Measurements from ENCODE around the gene BCAR3.
"Not testable (repeated sequence)": the region's sequence is repeated elsewhere in the genome, so short reads cannot be mapped to it uniquely, and the experiment has no call there.

BCAR3 gene

DNA sequence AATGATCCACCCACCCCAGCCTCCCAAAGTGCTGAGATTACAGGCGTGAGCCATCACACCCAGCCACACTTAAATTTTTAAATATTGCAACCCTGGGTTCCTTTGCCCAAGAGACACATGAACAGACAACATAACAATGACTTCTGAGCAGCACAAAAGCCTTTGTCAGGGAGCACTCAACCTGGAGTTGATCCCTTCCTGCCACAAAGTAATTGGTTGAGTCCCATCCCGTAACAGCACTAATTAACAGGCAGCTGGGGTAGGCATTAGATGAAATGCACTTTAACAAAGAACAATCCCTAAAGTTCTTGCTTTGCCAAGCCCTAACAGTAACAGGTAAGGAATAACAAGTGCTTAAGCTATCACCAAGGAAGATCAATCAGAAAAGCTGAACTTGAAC lies 5.9 kb upstream of the BCAR3 start:
- no peak for DNase-seq

GRCh38 chr1:93686504-93687250 lies 5.0 kb upstream of the BCAR3 start:
- no peak for DNase-seq

DNA sequence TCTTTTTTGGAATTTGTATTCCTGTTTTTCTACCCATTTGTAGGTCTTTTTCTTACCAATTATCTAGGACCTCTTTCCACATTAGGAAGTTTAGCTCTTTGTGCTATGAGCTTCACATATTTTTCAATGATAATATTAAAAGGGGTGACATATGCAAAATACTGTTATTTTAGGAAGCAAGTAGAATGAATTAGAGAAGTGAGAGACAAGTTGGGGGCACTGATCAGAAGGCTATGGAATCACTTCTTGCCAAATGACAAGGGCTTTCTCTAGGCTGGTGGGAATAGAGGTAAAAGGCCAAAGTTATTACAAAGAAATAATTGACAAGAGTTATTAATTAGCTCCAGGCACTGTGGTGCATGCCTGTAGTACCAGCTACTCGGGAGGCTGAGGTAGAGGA lies 4.3 kb upstream of the BCAR3 start:
- DNase-seq, result no peak

DNA sequence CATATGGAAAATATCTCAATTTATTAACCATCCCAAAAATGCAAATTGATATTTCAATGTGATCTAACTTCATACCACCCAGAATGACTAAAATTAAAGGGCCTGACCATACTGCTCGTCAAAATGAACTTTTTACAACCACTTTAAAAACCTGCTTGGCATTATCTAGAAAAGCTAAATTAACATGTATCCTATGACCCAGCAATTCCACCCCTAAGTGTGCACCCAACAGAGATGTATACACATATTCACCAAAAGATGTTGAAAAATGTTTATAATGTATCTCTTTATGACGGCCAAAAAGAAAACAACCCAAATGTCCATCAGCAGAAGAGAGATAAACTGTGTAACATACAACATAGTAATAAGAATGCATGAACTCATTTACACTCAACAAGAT lies 1.6 kb upstream of the BCAR3 start:
- no peak for DNase-seq

DNA sequence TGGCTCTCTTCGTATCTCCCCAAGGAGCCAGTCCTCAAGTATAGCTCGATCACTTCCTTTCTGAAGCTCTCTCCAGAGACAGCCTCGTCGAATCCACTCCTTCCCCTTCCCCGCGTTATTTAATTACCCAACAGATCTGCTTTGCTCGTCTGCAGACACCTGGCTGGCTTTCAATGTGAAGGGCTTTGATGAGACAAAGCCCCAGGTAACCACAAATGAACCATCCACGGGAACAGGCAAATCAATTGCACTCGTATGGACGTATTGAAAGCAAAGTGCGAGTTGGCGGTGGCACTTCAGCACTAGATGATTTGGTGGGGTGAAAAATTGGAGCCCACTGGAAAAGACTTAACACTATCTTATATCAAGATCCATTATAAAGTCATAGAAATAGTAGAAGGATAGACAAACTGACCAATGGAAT lies 364 bp upstream of the BCAR3 start:
- no peak for DNase-seq

- peak; percentile 63 for DNase-seq
Measured at GRCh38 chr1:93680420-93681100, 1.1 kb downstream of the BCAR3 start.

- no peak for DNase-seq
Measured at GRCh38 chr1:93680076-93680419, 1.6 kb downstream of the BCAR3 start.

DNA sequence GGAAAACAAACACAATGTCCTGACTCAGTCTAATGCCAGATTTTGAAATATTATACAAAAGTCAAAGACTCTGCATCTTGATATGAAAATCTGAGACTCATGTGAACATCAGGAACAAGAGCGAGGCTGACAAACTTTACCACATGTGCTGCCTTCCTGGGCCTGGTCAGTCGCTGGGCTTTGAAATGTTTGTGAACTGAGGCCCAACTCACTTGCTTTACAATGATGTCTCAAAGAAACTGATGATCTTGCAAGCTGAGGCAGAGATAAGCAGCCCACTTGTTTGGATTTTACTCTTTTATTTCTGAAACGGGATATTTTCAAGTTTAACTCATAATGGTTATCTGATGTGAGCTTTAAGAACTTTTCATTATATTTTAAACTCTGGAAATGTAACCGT lies 2.1 kb downstream of the BCAR3 start:
- no peak for DNase-seq

DNA sequence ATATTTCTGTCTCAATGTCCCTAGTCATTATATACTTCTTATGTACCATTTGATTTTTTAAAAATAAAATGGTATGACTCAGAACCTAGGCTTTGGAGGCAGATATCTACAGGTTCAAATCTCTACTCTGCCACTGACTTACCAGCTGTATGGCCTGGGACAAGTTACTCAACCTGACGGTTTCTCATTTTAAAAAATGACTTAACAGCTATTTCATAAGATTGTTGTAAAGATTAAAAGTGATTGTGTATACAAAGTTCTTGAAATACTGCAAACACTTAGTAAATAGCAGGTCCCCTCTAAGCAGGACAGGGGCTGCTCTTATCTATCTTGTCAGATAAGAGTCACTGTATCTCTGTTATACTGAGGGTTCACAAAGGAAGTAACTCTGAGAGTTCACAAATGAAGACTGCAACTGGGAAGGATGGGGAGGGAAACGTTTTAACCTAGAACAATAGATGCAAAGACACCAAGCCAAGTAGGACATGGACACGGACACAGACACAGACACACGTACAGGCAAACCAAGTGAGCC lies 2.6 kb downstream of the BCAR3 start:
- no peak for DNase-seq

- DNase-seq, result no peak
Measured at GRCh38 chr1:93678491-93678890, 3.1 kb downstream of the BCAR3 start.

GRCh38 chr1:93677729-93678128 lies 3.9 kb downstream of the BCAR3 start:
- no peak for DNase-seq

DNA sequence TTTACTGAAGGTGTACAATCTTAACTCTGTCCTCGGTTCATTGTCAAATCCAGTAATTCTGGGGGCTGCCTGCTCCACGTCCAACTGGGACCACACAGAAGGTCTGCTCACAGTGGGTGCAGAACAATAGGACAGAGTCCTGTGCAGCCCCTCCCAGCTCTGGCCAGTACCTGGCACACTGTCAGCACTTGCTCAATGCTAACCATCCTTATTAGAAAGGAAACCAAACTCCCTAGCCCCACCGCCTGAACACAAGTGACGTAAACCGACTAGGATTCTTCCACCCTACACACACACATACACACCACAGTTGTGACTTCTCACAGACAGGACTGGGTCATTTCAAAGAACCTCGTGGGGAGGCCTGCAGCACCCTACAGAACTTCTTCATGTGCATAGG lies 5.2 kb downstream of the BCAR3 start:
- no peak for DNase-seq

DNA sequence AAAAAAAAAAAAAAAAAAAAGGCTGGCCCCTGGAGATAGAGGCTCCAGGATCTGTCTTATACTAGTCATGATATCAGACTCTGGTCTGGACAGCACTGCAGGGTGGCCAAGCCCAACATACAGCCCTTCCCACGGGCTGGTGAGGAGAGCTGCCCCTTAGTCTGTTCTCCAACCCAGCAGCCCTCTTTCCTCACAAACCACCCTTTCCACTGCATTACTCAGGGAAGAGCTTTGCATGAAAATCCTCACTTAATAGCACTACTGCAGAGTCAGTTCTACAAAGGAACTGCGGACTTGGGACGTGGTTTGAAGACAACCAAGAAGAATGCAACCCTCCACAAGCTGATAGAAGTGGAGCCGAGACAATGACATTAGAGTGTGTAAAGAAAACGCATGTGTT lies 5.7 kb downstream of the BCAR3 start:
- DNase-seq, result no peak

DNA sequence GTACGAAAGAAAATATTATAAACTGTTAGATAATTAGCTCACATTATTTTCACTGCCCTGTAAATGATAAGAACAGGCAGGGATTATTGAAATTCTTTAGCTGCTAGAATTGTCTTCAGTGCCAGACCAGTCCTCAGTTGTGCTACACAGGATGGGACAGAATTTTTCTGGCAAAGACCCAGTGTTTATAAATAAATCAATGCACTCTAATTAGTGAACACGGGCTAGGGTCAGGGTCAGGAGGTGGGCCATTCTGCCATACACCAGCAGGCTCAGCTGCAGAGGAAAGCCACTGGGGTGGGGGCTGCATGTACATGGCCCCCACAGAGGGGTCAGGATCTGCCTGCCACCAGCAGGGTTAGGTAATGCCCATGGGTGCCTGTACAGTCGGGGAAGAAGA lies 6.4 kb downstream of the BCAR3 start:
- no peak for DNase-seq

- not testable (repeated sequence) for DNase-seq
Measured at GRCh38 chr1:93674071-93674470, 7.6 kb downstream of the BCAR3 start.

DNA sequence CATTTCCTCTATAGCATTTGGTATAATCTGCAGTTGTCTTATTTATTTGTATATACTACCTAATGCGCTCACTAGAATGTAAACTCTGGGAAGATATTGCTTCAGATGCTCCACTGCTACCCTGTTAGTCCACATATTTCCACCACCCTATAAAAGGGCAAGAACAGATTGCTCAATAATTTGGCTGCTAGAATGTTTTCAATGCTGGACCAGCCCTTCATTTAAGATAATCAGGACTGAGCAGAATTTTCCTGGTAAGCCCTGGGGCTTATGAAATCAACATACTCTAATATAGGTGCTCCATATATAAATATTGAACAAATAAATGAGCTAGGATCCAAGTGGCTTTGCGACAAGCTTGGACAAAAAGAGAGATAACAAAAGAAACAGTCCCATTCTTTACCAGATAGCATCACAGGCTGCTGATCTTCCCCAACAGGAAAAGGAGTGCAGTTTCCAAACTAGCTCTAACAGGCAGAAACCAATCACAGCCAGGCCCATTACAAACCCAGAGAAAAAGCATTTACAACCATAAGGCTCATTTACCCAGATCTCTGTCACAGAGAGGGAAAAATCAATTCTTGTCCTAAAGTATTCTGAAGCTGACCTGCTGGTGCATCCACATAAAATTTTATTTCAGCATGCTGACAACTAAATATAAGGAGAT lies 8.3 kb downstream of the BCAR3 start:
- DNase-seq, result no peak

- DNase-seq, result no peak
Measured at GRCh38 chr1:93672477-93673162, 9.0 kb downstream of the BCAR3 start.

DNA sequence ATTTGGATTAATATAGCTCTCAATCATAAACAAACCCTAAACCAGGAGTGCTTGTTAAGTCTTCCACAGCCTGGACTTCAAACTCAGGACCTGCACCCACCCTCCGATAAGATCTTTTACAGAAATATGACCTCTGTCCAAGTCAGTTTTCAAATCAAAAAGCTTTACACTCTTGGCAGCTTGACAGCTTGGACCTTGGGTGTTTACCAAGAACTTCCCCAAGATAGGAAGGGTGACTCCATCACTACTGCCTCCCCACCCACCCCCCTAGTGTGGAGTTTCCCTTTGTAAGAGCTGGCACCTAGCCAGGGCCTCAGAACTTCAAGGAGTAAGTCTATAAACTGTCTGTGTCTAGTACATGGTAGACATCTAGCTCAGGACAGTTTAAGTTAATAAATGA lies 9.6 kb downstream of the BCAR3 start:
- peak; percentile 36 for DNase-seq

- no peak for DNase-seq
Measured at GRCh38 chr1:93671099-93671621, 10.5 kb downstream of the BCAR3 start.

- DNase-seq, result no peak
Measured at GRCh38 chr1:93670141-93670540, 11.5 kb downstream of the BCAR3 start.

DNA sequence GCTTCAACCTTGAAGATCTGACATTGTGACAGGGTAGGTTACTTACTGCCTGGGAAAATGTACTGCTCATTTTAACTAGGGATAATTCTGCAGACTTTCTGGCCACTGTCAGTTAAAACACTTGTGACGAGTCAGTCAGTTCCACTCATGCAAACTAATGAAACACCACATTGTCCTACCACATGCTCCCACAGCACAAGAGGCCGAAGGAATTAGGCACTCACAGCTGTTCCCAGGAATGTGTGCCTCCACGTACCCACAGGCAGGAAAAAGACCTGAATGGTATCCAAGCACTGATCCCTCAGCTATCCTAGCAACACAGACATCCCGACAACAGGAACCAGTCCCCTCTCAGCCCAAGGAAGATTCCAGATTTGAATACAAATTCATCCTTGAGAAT lies 12.3 kb downstream of the BCAR3 start:
- DNase-seq, result no peak

- DNase-seq, result no peak
Measured at GRCh38 chr1:93668951-93669350, 12.7 kb downstream of the BCAR3 start.

GRCh38 chr1:93668121-93668520 lies 13.5 kb downstream of the BCAR3 start:
- no peak for DNase-seq

Measured in CD4-positive, alpha-beta T cell treated with Interleukin-15 for 1 hour (primary cell).